ENCODE results near the gene SLC27A5.
A peak's percentile ranks its signal among the peaks of the same experiment; 100 is the strongest.

DNA sequence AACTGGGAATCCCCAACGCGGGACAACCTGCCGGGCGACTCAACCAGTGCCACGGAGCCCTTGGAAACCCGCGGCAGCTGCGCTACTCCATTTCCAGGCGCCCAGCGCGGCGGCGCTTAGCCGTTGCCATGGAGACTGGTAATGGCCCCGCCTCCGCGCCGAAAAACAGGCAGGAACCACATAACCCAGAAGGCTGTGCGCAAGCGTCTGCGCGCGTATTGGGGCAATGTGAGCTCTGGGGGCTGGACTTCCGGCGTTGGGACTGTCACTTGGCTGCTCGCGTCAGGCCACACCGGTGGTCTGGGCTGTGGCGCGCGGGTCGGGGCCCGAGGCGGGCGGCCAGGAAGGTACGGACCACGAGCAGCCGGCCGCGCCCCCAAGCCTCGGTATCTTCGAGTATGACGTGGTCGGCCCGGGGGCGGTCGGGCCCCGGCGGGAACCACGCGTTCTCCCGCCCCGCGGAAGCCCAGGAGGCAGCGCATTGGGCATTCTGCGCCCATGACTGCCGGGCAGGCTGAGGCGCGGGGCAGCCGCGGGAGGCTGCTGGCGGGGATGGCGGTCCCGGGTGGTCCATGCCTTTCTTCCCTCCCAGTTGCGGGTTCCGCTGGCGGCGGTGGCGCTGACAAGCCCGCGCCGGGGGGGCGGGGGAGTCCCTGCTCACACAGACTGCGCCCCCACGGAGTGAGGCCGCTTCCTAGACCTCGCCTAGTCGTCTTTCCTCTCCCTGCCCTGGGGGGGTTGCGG is 60.3 kb downstream of the SLC27A5 start, which contains the start of gene ZNF324B:
- no peak for TF ChIP-seq ZBED1 (IDR thresholded peaks at IDR 0.05)
- TF ChIP-seq, protein P1, sequence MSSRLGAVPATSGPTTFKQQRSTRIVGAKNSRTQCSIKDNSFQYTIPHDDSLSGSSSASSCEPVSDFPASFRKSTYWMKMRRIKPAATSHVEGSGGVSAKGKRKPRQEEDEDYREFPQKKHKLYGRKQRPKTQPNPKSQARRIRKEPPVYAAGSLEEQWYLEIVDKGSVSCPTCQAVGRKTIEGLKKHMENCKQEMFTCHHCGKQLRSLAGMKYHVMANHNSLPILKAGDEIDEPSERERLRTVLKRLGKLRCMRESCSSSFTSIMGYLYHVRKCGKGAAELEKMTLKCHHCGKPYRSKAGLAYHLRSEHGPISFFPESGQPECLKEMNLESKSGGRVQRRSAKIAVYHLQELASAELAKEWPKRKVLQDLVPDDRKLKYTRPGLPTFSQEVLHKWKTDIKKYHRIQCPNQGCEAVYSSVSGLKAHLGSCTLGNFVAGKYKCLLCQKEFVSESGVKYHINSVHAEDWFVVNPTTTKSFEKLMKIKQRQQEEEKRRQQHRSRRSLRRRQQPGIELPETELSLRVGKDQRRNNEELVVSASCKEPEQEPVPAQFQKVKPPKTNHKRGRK (tag; IDR thresholded peaks at IDR 0.05): no peak
- peak; percentile 82 for TF ChIP-seq POLR2A (conservative IDR thresholded peaks at IDR 0.05)
- peak; percentile 52 for TF ChIP-seq POLR2B (IDR thresholded peaks at IDR 0.05; ENCODE audit: low read depth, partially characterized antibody)
- no peak for TF ChIP-seq HIVEP1 (CRISPR knock-in tag; IDR thresholded peaks at IDR 0.05)
- TF ChIP-seq ZSCAN29 (IDR thresholded peaks at IDR 0.05): no peak
- TF ChIP-seq SREBF1 (IDR thresholded peaks at IDR 0.05; ENCODE audit: borderline replicate concordance, low read depth, low read length): 0 out of 2 replicates have a peak, but pooled peaks have one; percentile 42
- TF ChIP-seq EWSR1 (IDR thresholded peaks at IDR 0.05; ENCODE audit: borderline replicate concordance, low read depth, partially characterized antibody): no peak
- TF ChIP-seq RFX5 (IDR thresholded peaks at IDR 0.05; ENCODE audit: low read depth, low read length): no peak
- TF ChIP-seq, protein P2, sequence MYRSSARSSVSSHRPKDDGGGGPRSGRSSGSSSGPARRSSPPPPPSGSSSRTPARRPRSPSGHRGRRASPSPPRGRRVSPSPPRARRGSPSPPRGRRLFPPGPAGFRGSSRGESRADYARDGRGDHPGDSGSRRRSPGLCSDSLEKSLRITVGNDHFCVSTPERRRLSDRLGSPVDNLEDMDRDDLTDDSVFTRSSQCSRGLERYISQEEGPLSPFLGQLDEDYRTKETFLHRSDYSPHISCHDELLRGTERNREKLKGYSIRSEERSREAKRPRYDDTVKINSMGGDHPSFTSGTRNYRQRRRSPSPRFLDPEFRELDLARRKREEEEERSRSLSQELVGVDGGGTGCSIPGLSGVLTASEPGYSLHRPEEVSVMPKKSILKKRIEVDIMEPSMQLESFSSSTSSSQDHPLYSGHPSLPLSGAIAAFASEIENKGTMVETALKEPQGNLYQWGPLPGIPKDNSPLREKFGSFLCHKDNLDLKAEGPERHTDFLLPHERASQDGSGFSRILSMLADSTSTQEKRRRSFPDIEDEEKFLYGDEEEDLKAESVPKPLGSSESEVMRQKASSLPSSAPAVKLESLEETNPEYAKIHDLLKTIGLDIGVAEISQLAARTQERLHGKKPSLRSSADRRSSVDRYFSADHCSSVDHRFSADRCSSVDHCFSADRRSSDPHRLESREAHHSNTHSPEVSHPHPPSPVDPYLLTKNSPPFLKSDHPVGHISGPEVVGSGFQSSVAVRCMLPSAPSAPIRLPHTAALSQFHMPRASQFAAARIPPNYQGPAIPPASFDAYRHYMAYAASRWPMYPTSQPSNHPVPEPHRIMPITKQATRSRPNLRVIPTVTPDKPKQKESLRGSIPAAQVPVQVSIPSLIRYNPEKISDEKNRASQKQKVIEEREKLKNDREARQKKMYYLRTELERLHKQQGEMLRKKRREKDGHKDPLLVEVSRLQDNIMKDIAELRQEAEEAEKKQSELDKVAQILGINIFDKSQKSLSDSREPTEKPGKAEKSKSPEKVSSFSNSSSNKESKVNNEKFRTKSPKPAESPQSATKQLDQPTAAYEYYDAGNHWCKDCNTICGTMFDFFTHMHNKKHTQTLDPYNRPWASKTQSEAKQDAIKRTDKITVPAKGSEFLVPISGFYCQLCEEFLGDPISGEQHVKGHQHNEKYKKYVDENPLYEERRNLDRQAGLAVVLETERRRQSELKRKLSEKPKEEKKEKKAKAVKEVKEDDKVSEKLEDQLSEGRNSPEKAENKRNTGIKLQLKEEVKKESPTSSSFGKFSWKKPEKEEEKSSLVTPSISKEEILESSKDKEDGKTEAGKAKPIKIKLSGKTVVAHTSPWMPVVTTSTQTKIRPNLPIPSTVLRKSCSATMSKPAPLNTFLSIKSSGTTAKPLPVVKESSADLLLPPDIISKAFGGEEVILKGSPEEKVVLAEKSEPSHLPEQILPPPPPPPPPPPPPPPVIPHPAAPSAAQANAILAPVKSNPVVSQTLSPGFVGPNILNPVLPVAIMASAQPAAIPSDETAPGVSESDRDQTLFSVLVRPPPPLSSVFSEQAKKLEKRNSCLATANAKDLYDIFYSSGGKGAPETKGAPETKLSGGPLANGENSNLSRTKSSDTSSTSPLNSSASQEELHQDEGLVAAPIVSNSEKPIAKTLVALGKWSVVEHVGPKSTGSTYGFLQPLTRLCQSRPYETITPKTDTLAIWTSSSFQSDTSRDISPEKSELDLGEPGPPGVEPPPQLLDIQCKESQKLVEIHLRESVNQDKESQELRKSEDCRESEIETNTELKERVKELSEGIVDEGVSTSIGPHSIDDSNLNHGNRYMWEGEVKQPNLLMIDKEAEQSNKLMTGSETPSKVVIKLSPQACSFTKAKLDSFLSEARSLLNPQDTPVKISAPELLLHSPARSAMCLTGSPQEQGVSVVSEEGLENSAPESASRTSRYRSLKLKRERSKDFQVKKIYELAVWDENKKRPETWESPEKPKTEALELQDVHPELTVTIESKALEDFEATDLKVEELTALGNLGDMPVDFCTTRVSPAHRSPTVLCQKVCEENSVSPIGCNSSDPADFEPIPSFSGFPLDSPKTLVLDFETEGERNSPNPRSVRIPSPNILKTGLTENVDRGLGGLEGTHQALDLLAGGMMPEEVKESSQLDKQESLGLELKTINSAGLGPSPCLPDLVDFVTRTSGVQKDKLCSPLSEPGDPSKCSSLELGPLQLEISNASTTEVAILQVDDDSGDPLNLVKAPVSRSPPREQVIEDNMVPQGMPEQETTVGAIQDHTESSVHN (IDR thresholded peaks at IDR 0.05; ENCODE audit: borderline replicate concordance in 1 of 2, low read depth in 1 of 2): no peak
- TF ChIP-seq, protein P3, sequence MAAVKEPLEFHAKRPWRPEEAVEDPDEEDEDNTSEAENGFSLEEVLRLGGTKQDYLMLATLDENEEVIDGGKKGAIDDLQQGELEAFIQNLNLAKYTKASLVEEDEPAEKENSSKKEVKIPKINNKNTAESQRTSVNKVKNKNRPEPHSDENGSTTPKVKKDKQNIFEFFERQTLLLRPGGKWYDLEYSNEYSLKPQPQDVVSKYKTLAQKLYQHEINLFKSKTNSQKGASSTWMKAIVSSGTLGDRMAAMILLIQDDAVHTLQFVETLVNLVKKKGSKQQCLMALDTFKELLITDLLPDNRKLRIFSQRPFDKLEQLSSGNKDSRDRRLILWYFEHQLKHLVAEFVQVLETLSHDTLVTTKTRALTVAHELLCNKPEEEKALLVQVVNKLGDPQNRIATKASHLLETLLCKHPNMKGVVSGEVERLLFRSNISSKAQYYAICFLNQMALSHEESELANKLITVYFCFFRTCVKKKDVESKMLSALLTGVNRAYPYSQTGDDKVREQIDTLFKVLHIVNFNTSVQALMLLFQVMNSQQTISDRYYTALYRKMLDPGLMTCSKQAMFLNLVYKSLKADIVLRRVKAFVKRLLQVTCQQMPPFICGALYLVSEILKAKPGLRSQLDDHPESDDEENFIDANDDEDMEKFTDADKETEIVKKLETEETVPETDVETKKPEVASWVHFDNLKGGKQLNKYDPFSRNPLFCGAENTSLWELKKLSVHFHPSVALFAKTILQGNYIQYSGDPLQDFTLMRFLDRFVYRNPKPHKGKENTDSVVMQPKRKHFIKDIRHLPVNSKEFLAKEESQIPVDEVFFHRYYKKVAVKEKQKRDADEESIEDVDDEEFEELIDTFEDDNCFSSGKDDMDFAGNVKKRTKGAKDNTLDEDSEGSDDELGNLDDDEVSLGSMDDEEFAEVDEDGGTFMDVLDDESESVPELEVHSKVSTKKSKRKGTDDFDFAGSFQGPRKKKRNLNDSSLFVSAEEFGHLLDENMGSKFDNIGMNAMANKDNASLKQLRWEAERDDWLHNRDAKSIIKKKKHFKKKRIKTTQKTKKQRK (IDR thresholded peaks at IDR 0.05; ENCODE audit: borderline replicate concordance, low read depth, low read length): peak; percentile 55; the same call in 1 of the 2 replicates

Data from K562 (cell line).